GM21717 (cell line): ENCODE results near the gene ADCK2.
"Not testable (repeated sequence)": the region's sequence is repeated elsewhere in the genome, so short reads cannot be mapped to it uniquely, and the experiment has no call there.

Experiments used
- ATAC-seq: cut with Tn5 transposase; IDR thresholded peaks from one replicate; pipeline ENCODE4 v1.9.1; 2021; ENCODE audit warnings: mild to moderate bottlenecking, moderate library complexity; ENCODE audit not compliant: unreplicated experiment

The ADCK2 gene

DNA sequence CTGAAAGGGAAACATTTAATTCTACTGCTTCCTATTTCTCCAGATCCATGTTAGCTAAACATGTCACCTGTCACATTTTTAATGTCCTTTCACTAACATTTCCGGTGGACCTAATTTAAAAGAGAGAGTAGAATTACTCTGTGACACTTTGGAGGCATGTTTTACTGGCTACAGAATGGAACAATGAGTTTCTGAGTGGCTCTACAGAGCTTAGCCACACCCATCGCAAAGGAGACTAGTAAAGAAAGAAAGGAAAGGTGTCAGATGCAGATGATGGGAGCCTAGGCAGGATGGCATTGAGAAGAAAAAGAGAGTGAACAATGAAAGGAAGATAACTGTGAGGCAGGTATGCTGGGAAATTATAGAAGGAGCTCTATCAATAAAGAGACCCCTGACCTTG is 59.7 kb downstream of the ADCK2 start:
- no peak for ATAC-seq

DNA sequence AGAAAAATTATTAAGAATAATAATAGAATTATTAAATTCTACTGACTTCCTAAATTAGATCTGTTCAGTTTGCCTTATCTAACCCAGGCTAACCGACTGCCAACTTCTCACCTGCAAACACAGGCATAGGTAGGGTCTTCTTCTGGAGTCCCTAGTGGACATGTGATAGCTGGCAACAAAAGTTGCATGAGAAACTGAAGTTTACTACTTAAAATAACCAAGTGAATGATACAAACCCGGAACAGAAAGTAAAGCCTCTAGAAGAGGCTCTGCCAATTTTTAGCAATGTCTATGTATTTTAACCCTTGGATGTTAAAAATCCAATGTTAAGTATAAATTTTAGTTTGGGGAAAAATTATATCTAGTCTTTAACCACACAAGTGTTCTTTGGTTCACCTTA is 61.4 kb downstream of the ADCK2 start:
- ATAC-seq = no peak

GRCh38 chr7:140734729-140735128 is 62.0 kb downstream of the ADCK2 start:
- no peak for ATAC-seq

DNA sequence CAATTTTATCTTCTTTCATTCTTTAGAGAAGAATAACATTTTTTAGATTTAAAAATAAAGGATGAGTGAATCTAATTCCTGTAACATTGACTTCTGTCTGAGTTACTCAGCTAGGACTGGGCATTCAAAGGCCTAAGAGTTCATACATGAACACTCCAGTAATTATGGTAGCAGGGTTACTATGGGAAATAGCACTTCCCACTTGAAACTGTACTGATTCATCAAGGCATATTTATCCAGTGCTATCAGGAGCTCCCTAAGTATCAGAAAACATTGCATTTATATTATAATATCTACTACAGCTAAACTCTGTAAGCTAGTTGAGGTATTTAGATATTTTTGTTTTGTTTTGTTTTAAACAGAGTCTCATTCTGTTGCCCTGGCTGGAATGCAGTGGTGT is 65.5 kb downstream of the ADCK2 start:
- ATAC-seq = no peak

- ATAC-seq = not testable (repeated sequence)
These were observed 70.5 kb downstream of the ADCK2 start for GRCh38 chr7:140743255-140743654.

DNA sequence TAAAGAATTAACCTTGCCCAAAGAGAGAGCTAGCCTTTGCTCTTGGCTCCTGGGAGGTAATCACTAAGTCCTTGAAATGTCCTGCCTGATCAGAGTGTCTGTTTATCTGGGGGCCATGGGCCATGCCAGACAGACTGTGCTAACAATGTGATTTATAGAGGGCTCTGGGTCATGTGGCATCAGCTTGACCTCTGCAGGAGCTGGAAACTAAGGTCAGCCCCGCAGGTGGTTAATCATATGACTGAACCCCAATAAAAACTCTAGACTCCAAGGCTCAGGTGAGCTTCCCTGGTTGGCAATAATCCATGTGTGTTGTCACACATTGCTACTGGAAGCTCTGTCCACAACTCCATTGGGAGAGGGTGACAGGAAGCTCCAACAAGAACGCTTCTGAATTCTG is 71.3 kb downstream of the ADCK2 start:
- no peak for ATAC-seq
